ENCODE data around the gene SFXN4.

SFXN4 gene, protein sequence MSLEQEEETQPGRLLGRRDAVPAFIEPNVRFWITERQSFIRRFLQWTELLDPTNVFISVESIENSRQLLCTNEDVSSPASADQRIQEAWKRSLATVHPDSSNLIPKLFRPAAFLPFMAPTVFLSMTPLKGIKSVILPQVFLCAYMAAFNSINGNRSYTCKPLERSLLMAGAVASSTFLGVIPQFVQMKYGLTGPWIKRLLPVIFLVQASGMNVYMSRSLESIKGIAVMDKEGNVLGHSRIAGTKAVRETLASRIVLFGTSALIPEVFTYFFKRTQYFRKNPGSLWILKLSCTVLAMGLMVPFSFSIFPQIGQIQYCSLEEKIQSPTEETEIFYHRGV

GRCh38 chr10:119165171-119166117 lies at the start of gene SFXN4:
TSS of gene SFXN4 (minus strand) at chr10:119165714. CDS start at chr10:119165647, 67 bp downstream.
- DNase-seq (ENCODE audit: low read depth) = peak; percentile 69

DNA sequence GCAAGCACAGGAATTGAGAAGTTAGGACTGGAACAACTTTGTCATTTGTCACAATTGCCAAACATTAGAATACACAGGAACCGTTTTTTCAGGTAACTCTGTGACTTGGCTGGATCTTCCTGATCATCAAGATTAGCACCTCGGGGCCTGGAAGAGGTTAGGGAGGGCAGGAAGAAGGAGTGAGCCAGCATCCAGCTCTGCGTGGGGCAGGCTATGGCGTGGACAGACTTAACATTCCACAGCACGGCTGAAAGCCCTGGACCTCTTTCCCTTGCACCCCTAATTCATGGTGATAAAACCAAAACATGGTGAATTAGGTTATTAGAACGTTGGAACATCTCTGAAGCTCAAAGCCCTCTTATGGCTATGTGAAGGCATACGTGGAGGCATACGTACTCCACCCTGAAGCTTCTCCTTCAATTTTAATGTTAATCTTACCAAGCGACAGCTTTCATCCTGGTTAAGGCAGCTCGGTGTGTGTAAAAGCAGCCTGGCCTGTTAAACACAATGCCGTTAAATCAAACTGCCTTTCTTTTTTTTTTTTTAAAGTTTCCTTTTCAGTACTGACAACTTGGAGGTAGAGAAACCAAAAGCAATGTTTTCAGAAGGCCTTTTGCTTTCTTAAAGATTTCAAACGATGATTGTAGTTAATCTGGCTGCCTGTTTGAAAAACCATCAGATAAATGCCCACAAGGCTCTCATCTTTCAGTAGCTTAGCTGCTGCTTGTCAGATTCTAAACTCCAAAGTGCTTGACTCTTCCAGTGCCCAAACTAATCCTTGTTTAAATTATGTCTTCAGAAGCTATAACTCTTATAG lies 46.3 kb upstream of the SFXN4 start:
- no peak for DNase-seq (ENCODE audit: low read depth)

GRCh38 chr10:119211176-119211575 lies 45.7 kb upstream of the SFXN4 start:
- no peak for DNase-seq (ENCODE audit: low read depth)

DNA sequence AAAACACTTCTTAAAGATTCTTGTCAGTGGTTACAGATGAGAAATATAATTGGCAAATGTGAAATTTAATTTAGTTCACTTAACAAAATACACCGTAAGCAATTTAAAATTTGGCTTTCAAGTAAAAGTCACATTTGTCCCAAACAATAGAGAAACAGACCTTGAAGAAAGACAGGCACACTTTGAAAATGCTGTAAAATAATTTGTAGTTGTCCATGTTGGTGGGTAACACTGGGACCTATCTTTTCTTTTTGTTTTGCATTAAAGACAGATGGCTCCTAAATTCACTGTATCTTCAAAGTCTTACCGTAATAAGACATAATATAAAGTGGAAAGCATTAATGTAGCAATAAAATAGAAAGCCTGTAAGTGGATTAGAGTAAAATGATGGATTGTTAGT lies 45.1 kb upstream of the SFXN4 start:
- no peak for DNase-seq (ENCODE audit: low read depth)

DNA sequence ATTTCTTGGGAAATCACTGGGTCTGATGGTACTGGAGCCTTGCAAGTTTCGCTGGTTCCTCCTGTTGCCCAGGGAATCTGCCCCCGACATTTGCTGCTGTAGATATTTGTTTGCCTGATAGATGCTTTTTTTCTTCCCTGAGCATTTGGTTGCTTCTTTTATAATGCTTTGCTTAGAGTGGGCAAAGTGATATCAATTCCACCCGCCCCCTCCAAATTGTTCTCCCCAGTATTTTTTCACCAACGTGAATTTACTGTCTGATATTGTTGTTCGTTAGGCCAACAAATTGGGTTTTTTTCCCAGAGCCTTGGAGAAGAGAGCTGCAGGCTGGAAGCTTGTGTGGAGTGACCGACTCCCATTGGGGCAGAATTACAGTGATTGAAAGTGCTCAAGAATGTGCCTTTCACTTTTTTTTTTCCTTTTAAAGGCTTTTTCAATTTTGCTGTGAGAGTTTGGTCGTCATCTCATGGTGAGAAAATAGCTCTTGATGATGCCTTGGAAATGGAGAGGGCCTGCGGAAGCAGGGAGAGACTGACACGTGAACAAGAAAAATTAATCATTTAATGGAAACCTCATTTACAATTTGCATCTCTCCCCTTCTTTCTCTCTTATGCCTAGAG lies 44.3 kb upstream of the SFXN4 start:
- no peak for DNase-seq (ENCODE audit: low read depth)

DNA sequence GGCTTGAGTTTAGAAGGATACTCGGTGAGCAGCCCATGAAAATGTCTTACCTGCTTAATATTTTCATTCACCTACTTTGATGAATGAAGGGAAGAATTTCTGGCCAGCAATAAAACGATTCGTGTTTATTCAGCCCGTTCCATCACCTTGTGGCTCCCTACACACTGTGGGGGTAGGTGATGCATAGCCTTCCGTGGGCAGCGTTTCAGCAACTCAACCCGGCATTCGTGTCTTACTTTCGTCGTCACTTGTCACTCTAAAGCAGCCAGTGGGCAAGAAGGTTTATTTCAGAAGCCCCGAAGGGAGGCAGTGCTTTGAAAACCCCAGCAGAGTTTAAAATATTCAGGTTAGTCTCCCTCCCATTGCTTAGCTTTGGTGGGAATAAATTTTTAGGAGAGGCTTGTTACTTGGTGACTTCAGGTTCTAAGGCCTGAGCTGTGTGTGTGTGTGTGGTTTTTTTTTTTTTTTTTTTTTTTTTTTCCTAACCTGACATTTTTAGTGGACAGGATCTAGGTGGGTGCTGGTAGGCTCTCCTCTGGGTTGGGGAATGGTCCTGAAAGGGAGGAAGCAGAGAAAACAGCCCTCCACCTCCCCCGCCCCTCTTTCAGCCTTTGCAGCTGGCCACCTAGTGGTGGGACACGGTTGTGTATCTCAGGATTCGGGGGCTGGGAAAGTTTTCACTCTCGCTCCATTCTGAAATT lies 43.7 kb upstream of the SFXN4 start:
- peak; percentile 32 for DNase-seq (ENCODE audit: low read depth)

DNA sequence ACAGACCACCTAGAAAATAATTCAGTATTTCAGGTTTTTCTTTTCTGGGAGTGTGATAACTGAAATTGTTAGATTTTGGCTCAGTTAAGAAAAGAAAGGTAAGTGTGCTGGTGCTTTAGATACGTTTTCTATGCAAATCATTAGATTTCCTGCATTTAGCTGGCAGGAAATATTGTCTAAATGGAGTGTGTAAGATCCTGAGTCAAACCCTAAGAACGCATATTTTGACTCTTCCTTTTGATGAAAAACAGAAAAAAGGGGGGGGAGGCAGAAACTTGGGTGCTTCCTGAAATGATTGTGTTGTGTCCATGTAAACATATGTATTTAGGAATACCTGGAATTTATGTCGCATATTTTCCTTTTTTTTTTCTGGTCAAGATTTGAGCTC lies 43.0 kb upstream of the SFXN4 start:
- no peak for DNase-seq (ENCODE audit: low read depth)

GRCh38 chr10:119207713-119208552 lies 42.4 kb upstream of the SFXN4 start:
- DNase-seq (ENCODE audit: low read depth) = peak; percentile 11

- DNase-seq (ENCODE audit: low read depth) = peak; percentile 82
These were observed 41.8 kb upstream of the SFXN4 start, which contains the start of gene GRK5 for GRCh38 chr10:119207366-119207666. TSS of gene GRK5 (plus strand) at chr10:119207571. CDS start at chr10:119207918, 347 bp downstream.

- DNase-seq (ENCODE audit: low read depth) = peak; percentile 54
These were observed 41.3 kb upstream of the SFXN4 start for GRCh38 chr10:119206603-119207365.

GRCh38 chr10:119205894-119206602 lies 40.5 kb upstream of the SFXN4 start:
- no peak for DNase-seq (ENCODE audit: low read depth)

- no peak for DNase-seq (ENCODE audit: low read depth)
These were observed 37.5 kb upstream of the SFXN4 start for GRCh38 chr10:119203006-119203405.

- DNase-seq (ENCODE audit: low read depth) = no peak
These were observed 35.7 kb upstream of the SFXN4 start for GRCh38 chr10:119201233-119201632.

DNA sequence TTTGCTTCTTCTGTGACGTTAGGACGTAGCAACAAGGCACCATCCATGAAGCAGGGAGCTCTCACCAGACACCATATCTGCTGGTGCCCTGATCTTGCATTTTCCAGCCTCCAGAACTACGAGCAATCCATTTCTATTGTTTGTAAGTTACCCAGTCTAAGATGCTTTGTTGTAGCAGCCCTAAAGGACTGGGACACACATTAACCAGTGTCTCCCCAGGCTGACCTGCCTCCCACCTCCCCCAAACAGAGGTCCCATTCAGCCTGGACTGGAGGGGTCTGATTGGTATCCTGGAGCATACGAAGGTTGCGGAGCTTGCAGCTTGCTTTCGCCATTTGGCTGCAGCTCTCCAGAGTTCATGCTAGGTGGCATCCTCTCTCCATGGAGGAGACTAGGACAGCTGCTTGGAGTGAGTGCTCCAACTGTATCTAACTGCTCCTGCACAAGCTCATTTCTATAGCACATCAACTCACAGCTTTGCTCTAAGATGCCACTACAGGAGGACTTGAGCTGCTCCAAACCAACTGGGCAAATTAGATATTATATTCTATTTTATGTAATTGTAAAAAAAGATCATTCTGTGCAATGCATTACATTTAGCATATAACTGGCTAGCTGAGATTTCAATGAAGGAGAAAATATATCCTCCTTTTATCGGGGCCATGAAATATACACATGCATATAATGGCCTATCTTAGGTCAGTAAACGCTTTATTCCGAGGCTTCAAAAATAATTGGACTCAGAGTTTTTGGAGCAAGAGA lies 33.9 kb upstream of the SFXN4 start:
- DNase-seq (ENCODE audit: low read depth) = no peak

DNA sequence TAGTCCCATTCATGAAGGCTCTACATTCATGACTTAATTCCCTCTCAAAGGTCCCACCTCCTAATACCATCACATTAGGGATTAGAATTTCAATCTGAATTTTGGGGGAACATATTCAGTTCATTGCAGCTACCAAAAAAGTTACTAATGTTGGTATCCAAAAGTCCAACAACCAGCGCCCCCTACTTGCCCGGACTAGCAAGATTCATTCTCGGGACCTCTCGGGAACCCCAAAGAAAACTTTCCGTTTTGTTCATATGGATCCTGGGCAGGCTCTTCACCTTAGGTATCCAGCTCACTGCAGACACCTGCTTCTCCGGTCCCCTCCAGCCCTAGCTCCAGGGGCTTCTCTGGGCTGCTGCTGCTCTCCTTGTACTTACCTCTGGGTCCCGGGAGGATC lies 32.9 kb upstream of the SFXN4 start:
- DNase-seq (ENCODE audit: low read depth) = no peak

DNA sequence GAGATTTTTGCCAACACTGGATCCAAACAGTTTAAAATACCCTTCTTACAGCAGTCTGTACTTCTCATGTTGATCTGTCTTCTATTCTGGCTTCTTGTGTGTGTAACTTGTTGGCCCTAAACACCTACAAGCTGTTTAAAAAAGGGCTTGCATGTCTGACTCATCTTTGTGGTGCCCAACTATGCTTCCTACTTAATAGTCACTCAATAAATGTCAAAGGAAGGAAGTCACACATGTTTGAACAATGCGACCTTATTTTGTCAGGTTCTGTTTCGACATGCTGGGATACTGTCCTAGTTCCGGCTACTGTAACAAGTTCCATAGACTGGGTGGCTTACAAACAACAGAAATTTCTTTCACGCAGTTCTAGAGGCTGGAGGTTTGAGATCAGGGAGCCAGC lies 32.4 kb upstream of the SFXN4 start:
- DNase-seq (ENCODE audit: low read depth) = no peak

DNA sequence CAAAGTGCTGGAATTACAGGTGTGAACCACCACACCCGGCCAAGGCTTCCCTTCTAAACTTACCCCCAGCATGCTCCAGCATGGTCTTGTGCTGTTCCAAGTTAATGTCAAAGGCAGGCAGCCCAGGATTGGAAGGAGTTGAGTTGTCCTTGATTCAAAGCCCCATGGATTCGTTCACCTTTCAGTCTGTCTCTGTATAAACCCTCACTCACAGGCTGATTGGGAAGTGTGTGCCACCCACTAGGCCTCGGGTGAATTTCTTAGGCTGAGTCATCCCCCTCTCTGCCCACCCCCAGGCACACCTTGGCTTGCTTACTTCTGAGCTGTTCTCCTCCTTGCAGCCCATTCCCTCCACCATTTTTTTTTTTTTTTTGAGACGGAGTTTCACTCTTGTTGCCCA lies 26.4 kb upstream of the SFXN4 start:
- no peak for DNase-seq (ENCODE audit: low read depth)

Data from stimulated activated CD8-positive, alpha-beta memory T cell treated with anti-CD3 and anti-CD28 coated beads, Interleukin-15, amount 100 ng/mL, for 24 hours (primary cell).